NCI-H345 treated with DMSO at 0.1 percent for 48 hours (cell line): ENCODE results near the gene MPZL1.
A peak's percentile ranks its signal among the peaks of the same experiment; 100 is the strongest.

ENCODE experiments used
- DNase-seq: peaks from one replicate; lab custom pipeline; 2025; ENCODE audit not compliant: unreplicated experiment; lab: John Stamatoyannopoulos, UW

MPZL1 gene

DNA sequence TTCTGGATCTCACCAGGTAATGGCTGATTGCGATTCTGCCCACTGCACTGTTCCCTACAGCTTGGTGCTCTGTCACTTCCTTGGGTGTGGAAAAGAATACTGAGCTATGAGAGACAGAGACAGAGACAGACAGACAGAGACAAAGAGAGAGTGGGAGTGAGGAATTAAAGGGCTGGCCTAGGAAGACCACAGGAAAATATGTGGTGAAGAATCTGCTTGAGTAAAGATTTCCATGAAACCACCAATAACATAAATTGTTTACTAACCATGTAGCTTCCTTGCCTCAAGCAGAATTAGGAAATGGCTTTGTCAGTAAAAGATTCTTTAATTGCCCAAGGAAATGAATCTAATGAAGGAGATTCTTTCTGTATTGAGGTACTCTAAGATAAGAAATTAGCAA is 54.4 kb downstream of the MPZL1 start:
- no peak for DNase-seq

DNA sequence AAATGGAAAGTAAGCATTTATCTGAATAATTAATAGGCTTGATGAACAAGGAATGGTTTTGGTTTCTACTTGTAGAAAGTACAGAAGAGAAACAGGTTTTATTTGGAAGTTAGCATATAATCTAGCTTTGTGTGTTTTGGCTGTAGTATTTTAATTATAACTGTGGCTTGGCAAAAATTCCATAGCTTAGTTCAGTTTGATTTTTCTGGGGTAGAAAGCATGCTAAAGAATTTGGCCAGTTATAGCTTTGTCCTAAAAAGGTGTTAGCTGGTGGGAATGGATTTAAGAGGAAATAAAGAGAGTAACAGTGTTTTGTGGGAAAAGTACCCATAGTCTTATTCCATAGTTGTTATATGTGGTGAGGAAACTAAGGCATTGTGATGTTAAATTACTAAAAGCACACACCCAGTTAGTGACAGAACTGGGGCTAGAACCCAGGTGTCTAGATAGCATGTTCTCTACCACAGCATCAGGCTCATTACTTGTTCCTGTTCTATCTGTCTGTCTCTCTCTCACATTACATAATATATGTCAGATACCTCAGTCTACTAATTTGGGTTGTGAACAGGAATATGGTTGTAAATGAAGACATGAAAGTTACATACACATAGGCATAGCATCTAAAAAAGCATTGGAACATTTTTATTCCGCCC is 55.0 kb downstream of the MPZL1 start:
- DNase-seq, result no peak

DNA sequence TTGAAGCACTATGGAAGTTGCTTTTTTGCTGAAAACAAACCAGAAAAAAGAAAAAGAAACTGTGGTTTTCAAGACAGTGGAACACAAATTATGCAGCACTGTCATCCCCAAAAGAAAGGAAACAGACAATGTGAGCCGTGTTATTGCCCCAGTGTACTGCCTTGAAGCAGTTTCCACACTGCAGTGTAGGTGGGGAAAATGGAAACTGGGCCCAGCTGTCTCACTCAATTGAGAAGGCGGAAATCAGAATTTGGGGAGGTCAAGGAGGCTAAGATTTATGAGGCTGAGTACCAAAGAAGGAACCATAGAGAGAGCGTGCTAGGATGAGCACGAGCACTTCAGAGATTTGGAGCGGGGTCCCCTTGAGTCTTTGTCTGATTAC is 55.5 kb downstream of the MPZL1 start:
- DNase-seq, result no peak

DNA sequence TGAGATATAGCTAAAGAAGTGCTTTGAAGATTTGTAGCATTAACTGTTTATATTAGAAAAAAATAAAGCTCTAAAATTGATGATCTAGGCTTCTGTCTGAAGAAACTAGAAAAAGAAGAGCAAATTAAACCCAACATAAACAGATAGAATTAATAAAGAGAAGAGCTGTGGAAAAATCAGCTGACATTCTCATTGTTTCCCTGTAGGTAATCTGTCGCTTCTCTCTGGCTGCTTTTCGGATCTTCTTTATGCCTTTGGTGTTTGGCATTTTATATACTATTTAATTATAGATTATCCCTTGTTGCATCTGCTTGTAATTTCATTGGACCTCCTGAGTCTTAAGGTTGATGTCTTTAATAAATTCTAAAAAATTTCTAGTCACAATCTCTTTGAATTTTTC is 59.8 kb downstream of the MPZL1 start:
- no peak for DNase-seq

DNA sequence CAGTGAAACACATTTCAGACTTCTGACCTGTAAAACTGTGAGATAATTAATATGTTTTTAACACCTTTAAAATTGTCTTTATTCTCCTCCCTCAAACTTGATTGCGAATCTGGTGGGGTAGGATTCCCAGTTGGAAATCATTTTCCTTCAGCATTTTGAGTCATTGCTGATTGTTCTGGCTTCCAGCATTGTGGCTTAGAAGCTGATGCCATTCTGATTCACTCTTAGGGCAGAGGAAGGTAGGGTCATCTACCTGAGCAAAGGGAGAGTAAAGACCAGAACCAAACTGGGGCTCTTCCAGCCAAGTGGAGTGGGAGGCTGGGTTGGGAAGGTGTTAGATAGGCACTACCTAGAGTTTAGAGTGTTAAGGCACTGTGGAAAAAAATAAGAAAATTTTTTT is 61.2 kb downstream of the MPZL1 start:
- DNase-seq, result no peak

DNA sequence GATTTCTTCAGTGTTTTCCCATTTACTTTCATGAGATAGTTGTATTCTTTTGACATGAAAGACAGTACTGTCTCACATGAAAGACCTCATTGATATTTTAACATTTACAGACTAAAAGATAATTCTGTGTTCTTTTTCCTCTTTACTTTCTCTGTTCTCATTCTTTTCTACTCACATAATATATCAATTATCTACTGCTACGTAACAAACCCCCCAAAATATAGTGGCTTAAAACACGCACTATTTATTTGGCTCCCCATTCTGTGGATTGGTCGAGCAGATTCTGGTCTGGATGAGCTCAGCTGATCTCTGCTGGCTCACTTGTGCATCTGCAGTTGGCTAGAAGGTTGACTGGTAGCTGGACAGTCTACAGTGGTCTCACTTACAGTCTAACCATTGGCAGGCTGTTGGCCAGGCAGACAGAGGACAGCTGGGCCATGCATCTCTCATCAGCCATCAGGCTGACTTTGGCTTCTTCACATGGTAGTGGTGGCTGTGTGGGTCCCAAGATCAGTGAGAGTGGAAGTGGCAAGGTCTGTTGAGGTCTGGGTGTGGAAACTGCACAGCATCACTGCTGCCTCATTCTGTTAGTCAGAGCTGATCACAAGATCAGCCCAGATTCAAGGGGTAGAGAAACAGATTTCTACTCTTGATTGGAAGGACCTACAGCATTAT is 63.2 kb downstream of the MPZL1 start:
- DNase-seq, result no peak

DNA sequence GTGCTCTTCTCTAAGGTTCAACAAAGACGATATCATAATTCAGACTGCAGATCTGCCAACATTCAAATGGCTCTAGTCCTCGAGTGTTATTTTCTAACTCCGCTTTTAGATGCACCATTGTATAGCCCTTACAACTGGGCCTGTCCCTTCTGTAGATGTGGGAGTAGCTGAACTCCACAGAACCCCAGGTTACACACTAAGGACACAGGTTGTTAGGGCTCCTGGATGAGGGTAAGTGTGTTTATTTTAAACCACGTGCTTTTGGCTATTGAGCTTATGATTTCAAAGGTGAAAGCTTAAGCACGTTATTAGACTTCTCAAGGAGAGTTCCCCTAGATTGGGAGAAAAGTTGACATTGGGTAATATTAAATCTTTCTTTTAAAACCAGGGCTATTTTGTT is 64.7 kb downstream of the MPZL1 start:
- DNase-seq, result no peak

DNA sequence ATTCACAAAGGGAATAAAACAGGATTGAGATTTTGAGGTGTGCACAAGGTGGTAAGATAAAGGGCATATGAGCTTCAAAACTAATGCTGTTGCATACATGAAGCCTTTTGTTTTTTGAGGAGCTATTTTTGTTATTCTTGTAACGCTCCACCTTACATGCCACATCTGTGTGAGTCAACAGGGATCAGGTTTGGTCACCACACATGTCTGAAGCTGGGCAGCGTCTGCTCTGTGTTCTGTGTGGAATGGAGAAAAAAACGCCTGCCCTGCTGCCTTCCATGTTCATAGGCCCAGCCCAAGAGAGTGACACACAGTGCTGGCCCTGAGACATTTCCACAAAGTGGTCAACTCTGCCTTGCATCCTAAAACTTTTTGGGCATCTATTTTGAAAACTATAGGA is 67.7 kb downstream of the MPZL1 start:
- DNase-seq, result no peak

DNA sequence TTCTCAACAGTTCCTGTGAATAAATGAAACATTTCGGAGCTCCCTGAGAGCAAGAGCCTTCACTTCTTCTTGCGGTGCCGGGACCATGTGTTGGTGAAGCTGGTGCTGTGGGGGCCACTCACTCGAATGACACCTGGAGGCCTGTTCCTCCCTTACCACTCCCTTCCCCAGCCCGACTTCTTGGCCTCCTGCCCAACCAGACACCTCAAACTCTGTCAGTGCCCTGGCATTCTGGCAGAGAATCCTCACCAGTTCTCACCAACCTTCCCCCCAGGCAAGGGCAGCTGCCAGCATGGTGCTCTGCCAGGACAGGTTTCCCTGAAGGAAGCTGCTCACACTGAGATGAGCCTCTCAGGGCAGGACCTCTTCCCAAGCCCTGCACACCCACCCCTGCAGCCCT is 68.3 kb downstream of the MPZL1 start:
- no peak for DNase-seq

DNA sequence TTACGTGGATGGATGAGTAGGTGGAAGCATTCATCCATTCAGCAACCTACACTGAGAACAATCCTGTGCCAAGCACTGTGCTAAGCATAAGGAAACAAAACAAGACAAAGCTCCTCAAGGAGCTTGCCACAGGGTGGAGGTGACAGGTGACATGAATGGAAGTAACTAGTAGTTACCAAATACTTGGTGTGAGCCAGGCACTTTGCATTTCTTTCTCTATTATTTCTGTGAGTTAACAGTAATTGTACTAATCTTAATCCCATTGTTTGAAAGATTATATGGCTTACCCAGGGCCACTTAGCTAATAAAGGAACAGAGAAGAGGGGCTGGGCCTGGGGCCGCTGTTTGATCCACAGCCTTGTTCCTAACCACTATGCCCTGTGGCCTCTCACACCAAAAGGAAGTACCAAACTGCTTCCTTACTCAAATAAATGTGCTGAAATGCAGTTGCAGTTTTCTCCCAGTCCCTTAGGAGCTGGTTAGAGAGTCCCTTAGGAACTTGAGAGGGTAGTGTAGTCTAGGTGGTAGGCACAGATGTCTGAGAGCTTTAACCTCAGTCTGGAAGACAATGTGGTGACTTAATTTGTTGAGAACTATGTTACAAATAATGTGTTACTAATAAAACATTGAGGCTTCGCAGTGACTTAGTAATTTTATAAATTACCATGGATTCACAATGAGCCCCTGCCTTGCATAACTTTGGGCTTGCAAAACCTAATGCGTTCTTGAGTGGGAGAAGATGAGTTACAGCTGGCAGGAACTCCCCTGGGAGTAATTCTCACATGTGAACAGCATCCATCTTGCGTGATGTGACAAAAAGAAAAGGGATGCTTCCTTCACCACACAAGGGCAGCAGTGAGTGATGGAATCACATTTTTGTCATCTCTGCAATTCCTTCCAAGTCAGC is 69.8 kb downstream of the MPZL1 start:
- no peak for DNase-seq

DNA sequence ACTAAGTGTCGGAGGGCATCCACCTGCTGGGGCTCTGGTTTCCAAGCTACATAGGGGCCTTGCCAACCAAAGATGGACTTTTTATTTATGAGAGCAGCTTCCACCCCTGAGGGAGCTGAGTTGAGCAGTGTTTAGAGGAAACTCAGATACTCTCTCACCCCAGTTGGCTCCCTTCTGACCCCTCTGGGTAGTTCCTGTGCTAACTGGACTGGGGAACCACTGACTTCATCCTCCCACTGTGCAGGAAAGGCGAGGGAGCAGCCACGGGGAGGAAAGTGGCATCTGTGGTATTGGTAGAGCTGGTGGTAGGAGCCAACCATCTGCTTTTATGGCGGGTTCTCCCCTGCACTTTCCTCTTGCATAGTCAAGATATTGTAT is 70.4 kb downstream of the MPZL1 start:
- DNase-seq, result no peak

DNA sequence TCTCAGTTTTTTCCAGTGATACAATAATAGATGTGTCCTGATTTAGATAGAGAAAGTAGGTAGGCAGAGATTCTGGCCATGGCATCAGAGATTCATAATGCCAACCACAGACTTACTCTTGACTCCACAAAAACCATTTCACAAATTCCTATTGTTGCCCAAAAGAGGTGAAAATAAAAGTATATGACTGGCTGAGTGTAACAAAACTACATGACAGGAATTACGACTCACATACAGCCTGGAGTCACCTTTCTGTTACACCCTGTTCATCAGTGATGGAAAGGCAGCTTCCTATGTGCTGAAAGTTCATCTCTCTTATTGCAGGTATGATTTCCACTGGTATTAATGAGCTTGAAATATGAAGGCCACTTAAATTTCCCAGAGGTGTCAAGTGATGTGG is 72.3 kb downstream of the MPZL1 start:
- DNase-seq, result no peak

DNA sequence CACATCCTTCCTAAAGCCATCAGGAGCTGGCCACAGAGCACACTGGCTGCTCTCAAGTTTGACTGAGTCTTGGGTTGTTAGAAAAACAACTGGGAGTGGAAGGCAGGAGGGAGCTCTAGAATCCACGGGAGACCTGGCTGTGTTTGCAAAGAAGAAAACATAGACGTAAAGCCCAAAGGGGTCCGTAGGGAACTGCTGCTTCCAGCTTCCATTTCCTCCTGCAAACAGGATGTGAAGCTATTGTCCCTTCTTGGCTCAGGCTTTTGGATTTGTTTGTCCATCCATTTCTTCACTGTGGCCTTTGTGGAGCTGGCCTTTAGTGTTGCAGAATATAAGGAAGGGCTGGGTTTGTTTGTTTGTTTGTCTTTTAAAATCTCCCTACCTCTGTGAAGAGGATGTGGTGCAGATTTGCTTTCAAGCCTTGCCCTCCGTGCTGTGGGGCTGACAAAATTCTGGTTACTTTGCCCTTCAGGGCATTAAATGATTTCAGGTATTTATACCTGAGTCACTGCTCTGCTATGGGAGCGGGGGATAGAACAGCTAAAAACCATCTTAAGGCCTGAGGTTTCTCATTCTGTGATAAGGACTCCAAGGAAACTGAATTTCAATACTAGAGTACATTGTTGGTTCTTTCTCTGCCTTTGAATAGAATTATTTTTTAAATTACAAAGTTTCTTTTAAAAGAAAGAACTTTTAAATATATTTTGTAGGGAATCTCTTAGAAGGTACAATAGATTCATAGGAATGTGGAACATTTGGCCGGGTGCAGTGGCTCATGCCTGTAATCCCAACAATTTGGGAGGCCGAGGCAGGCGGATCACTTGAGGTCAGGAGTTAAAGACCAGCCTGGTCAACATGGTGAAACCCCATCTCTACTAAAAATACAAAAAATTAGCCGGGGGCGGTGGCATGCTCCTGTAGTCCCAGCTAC is 74.3 kb downstream of the MPZL1 start:
- no peak for DNase-seq

DNA sequence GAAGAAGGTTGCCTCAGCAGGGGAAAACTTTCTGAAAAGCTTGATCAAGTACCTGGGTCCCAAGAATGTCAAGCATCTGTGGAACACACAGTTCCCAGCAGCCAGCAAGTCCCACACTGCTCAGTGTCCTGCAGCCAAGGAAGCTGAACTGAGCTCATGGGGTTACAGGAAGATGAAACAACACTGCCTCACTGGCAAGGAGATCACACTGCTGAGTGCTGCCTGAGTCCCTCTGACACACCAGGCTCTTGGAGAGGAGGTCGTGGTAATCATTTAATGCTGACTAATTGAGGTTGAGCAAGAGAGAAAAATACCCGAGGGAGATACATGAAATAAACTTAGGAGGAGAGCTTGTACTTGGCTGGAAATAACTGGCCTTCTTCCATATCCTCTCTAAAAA is 75.2 kb downstream of the MPZL1 start:
- no peak for DNase-seq

DNA sequence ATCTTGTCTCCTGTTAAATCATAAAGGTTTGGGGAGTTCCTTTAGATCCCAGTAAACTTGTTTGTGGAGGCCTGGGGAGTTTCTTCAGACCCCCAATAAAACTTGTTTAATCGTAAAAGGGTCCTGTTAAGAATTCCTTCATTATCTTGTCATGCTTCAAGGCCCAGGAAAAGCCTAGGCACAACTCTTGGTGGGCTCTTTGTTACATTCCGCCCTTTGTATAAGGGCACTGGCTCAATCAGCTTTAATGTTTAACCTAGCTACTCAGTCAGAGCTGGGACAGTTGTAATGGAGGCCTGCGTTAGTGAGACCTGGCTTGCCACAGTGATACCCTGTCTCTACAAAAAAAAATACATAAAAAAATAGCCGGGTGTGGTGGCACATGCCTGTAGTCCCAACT is 77.2 kb downstream of the MPZL1 start:
- no peak for DNase-seq

DNA sequence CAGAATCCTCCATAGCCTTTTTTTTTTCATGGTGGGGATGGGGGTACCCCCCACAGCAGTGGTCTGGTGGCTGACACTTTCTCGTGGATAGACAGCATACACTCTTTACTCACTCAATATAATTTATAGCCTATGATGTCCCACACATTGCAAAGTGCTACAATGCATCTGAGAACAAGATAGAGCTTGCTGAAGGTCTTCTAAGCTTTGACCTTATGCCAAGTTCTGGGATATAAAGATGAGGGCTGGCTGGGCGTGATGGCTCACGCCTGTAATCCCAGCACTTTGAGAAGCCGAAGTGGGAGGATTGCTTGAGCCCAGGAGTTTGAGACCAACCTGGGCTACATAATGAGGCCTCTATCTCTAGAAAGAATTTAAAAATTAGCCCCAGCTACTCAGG is 78.0 kb downstream of the MPZL1 start:
- DNase-seq, result no peak

DNA sequence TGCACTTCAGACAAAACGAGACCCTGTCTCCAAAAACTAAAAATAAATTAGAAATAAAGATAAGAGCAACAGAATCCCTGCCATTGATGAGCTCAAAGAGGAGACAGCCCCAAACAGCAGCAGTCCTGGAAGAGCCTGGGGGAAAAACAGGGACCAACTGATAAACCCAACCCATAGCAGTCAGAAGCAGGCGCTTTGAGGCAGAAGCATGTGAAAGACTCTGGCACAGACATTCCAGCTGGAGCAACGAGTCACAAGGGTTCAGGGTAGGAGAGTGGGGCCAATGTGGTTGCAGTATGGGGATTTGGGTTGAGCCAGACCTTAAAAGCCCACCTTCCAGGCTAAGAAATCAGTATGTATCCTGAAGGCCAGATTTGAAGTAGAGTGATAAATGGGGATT is 78.5 kb downstream of the MPZL1 start:
- no peak for DNase-seq

DNA sequence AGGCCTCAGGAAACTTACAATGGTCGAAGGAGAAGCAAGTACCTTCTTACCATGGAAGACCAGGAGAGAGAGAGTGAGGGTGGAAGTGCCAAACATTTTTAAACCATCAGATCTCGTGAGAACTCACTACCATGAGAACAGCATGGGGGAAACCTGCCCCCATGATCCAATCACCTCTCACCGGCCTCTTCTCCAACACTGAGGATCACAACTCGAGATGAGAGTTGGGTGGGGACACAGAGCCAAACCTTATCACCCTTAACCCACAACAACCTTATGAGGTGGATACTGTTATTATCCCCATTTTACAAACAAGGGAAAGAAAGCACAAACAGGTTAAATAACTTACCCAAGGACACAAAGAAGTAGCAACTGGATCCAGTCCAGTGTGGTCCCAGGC is 80.5 kb downstream of the MPZL1 start:
- no peak for DNase-seq

DNA sequence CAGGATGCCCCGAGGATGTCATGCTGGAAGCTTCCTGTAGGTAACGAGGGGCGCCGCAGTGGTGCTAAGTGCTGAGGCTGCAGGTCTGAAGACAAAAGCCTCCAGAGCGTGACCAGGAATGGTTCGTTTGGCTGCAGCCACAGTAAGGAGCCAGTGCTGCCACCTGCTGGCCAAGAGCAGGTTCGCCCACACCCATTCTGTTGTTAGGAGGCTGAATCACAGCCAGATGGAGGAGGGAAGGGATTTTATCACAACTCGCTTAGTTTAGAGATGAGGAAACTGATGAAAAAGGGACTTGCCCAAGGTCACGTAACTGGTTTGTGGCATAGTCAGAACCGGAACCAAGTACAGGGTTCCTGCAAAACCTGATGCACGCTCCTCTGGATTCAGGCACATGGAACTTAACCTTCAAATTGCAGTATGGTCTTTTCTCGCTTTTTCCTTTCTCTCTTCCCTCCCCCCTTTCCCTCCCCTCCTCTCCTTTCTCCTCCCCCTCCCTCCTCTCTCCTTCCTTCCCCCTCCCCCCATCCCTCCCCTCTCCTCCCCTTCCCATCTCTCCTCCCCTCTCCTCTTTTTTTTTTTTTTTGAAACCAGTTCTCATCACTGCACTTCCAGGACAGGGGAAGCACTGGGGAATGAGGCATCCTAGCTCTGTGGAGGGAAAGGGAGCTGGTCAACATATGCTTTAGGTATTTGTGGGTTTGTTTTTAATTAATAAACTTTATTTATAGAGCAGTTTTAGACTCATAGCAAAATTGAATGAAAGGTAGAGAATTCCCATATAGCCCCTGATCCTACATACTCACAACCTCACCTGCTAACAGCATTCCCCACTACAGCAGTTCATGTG is 81.8 kb downstream of the MPZL1 start:
- peak; percentile 78 for DNase-seq

DNA sequence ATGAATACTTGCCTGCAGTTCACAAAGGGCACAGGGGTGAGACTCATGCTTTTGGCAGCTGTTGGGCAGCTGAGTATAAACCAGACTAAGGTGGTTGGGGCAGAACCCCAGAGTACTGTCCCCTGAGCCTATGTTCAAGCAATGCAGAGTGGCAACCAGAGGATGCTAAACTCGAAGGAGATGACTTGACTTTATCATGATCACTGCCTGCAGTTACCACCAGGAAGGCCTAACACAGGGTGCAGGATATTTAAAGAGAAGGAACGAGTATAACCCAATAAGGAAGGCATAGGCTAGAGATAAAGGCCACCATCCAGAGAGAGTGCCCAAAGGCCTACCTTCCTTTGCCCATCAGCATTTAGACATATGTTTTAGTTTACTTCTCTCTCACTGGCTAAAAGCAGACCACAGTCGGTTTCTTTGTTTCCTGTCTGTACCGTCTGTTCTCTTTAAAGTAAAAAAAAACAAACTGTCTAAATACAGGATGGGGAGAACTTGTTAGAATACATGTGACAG is 83.3 kb downstream of the MPZL1 start:
- DNase-seq, result no peak
